ENCODE results near the gene IRF4.
"Not testable (repeated sequence)": the region's sequence is repeated elsewhere in the genome, so short reads cannot be mapped to it uniquely, and the experiment has no call there.

The IRF4 gene

GRCh38 chr6:366389-367297, 24.9 kb upstream of the IRF4 start:
- no peak for DNase-seq

DNA sequence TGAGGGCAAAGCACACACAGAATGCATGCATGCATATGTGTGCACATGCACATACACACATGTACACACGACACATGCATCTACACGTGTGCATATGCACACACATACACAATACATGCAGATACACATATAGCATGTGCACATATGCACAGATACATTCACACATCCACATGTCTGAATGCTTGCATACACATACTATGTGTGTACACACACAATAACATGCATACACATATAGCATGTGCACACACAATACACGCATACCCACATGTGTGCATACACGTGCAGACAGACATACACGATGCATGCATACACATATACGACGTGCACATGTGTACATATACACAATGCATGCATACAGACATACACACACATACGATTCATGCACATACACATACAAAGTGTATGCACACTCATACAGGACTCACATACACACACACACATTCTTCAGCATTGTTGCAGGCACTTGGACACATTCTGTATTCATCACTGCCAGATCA, 24.2 kb upstream of the IRF4 start:
- no peak for DNase-seq

DNA sequence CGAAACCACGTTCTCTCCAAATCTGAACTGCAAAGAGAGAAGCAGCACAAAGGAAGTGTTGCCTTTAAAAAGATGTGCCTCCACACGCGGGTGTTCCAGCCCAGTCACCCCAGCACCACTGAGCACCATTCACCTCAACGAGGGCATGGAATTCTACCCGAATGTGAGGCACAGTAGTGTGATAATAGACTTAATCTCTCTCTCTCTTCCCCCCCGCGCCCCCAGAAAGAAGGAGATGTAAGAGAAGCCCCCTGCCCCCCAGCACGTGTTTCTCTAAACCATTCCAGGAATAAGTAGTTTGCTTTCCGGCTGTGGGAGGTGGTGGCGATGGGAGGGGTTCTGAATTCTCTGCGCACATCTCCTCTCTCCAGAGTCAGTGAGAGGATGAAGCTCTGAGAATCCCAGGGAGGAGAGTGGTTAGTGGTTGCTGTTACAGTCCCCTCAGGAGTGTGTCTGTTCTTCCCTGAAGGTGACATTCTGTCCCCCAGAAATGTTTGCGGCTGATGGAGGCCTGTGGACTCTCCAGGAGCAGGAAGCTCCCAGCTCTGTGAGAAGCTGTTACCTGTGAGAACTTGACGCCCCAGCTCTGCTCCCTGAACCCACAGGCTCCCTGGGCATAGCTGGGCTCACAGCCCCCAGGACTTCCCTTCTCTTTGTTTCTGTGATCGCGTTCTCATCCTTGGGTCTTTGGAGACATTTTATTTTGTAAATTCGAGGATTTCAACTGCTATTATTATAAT, 23.5 kb upstream of the IRF4 start:
- DNase-seq: no peak

DNA sequence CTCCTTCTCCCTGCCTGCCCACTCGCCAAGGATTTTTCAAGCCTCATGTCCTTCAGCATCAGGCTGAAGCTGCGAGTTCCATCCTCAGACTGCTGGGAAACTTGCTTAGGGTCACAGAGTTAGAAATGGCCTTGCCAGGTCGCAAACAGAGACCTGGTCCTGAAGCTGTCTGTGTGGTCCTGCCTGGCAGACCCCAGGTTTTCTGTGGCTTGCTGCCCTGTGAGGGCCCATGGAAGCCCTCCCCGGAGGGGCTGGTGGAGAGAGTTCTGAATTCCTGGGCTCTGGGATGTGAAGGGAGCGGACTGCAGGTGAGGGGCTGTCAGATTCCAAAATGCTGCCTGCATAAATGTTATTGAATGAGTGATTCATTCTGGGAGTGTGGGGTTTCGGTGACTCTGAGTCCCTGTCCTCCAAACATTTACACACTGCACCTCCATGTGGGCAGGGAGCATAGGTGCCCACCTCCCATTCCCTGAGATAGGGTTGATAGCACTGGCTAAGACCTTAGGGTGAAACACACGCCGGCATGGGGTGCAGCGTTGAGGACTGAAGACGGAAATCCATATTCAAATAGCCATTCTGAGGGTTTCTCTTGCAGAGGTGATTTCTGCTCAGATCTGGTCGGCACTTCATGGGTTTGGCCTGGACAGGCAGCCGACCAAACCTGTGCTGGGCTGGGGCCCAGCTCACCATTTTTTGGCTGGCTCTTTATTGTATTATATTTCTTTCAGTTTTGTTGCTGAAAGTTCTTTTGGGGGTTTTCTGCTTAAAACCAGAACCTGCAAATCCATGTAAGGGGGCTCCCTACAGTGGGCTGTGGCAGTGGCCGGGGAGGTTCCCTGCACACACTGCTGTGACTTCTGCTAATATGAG, 21.8 kb upstream of the IRF4 start:
- DNase-seq: no peak

GRCh38 chr6:370555-370954, 21.0 kb upstream of the IRF4 start:
- DNase-seq: no peak

GRCh38 chr6:371851-372250, 19.7 kb upstream of the IRF4 start:
- not testable (repeated sequence) for DNase-seq

DNA sequence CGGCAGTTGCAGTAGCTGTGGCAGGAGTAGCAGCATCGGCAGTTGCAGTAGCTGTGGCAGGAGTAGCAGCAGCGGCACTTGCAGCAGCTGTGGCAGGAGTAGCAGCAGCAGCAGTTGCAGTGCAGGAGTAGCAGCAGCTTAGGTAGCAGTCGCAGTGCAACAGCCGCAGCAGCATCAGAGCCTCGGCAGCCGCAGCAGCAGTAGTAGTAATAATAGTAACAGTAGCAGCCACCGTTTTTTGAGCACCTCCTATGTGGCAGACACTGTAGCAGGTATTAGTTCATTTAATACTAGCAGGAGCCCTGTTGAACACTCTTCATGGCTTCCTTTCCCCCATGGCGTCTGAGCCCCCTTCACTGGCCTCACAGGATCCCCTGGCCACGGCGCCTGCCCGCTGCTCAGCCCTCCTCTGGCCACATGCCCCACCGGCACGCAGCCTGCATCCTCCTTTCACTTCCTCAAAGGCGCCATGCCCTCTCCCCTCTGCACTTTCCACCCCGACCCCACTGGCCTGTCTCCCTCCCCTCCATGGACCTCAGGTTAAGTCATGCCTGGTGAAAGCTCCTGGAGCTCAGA, 19.1 kb upstream of the IRF4 start:
- no peak for DNase-seq

DNA sequence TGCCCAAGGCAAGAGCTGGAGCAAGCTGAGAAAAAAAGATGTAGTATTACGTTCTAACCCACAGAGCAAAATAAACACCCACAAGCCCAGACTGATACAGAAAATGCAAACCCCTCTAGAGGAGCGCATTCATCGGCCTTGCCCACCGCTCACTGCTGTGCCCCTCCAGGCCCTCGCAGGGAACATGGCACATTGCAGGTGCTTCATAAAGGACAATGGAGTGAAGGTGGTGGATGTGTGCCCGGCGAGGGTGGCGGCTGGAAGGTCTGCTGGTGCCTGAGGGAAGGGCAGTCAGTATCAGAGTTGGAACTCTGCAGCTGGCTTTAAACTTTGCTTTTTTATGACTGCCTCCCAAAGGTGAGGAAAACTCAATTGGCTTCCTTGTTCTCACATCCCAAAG, 18.5 kb upstream of the IRF4 start:
- DNase-seq: no peak

DNA sequence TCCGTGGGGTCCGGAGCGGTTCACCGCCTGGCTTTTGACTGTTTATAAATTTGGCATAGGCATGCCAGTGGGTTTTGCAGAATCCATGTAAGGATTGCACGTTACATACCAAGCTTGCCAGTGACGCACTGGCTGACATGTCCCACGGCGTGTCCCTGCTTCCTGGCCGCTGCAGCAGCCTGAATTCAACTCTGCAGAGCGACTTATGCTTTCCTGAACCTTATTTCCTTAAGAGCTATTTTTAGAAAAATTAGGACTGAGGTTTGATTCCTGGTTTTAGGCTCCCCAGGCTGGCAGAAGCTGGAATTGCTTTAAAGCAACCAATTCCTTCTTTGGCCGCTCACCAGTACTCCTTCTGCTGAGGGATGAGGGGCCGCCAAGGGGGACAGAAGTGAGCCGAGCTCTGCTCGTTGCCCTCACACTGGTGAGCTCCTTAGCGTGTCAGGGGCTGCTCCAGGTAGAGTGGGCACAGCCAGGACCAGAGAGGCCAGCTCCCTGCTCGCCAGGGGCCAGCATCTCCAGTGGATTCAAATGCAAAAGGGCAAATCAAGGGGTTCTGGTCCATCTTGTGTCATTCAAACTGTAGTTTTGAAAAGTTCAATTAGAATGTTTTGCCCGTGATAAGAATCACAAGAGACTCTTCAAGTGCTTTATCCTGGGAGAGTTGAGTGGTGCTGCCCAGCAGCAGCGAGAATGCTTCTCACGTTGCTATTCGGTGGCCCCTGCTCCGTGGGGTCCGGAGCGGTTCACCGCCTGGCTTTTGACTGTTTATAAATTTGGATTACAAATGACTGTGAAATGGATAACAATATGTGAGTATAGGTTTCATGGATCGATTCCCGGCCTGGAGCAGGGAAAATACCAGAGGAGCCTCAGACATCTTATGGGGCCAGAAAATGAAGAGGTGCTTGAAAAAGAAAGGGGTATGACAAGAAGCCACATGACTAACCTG, 17.5 kb upstream of the IRF4 start:
- no peak for DNase-seq

- DNase-seq: no peak
These were observed 16.6 kb upstream of the IRF4 start for GRCh38 chr6:374956-375355.

GRCh38 chr6:376827-377640, 14.5 kb upstream of the IRF4 start:
- DNase-seq: no peak

GRCh38 chr6:377641-378020, 13.9 kb upstream of the IRF4 start:
- DNase-seq: not testable (repeated sequence)

GRCh38 chr6:378090-378957, 13.2 kb upstream of the IRF4 start:
- no peak for DNase-seq

DNA sequence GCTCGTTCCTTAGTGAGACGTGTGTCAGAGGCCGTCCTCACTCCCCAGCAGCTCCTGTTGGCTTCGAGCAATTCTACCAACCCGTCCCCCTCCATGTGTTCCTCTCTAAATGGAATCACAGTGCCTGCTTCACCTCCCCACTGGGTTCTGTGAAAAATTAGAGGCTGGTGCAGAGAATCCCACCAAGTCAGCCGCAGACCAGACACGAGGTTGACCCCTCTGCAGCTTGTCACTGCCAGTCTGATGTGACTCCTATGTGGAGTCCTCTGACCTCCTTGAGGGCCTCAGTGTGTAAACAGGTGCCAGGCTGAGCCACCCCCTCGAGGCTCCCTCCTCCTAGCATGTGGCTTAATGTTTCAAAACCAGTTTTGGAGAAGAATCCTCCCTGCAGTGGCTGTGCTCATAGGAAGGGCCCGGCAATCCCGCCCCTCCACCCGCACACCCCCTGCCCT, 12.6 kb upstream of the IRF4 start:
- no peak for DNase-seq

DNA sequence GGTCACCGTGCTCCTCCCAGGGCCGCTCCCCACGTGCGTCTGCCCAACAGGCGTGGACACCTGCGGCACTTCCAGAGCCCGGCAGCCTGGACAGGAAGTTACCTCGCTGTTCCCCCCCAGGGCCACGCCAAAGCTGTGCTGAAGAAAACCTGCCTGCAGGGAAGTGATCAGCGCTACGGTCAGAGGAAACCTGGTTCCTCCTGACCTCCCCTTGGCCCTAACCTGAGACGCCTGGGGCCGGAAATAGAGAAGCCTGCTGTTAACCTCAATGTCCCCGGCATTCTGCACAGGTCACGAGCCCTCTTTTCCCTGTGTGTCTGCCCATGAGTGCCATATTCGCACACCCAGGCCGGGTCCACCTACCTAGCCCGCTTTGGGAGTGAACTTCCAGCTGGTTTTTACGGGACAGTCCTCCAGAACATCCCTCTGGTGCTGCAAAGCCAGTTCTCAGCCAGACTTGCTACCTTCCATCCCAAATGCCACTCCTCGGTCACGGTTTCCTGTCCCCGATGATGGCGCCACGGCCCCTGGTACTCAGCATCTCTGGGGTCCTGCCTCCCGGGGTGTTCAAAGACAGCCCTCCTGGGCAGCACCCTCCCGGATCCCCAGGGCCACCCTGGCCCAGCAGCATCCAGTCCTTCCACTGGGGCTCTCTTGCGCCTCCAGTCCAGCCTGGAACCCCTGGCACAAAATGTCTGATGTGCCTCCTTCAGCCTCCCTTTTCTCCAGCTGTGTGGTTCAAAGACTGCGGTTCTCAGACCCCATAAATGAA, 12.0 kb upstream of the IRF4 start:
- no peak for DNase-seq

GRCh38 chr6:380234-381218, 11.0 kb upstream of the IRF4 start:
- no peak for DNase-seq

DNA sequence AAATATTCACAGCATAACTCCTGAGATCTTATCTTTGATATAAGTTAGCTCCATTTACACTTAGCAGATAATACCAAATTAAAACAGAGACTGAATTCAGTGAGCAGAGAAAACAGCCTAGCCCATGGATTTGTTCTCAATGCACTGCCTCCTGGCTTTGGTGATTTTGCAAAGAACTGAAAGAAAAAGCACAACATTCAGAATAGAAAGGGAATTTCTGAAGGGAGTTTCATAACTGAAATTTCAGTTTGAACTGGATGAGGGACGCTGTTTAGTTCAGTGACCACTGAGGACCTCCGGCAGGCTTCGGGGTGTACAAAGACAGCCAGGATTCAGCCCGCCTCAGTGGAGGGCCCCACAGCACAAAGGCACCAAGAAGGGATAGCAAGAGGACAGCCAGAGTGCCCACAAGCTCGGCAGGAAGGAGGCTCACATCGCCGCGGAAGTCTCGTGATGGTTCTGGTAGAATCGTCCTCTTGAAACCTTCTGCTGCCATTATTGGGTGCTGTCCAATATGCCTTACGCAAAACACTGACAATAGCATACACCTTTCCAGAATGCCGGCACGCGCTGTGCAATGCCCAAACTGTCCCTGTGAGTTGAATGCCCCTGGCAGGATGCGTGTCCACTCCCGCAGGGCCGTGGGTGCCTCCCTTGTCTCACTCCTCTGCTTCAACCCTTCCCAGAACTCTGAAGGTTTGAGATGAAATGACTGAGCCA, 9.7 kb upstream of the IRF4 start:
- no peak for DNase-seq

Measured in GOT3 (cell line).